ENCODE data around the gene SVOP. TPM values are rescaled to one million over a fixed set of nuclear protein-coding genes. Genes with fewer than 3 reads are reported as not detected.
"Not testable (repeated sequence)": the region's sequence is repeated elsewhere in the genome, so short reads cannot be mapped to it uniquely, and the experiment has no call there.

SVOP gene
- total RNA-seq, 2 donors from 2014 or later: not detected

- H3K4me1 Mint-ChIP-seq: no peaks in the 10 kb centered on the region
- H3K27me3 Mint-ChIP-seq: peaks cover 8% of the 10 kb centered on the region
Observed at GRCh38 chr12:109010259-109010658, 10.6 kb downstream of the SVOP start.

GRCh38 chr12:109009766-109010165 lies 11.1 kb downstream of the SVOP start:
- ATAC-seq (replicated peaks): no peak
- H3K36me3 Mint-ChIP-seq (ENCODE audit: low read depth): no peaks in the 10 kb centered on the region
- H3K27me3 Mint-ChIP-seq: peaks cover 4% of the 10 kb centered on the region
- no peak overlapping the region for H3K27ac Mint-ChIP-seq
- H3K4me1 Mint-ChIP-seq: no peaks in the 10 kb centered on the region
- H3K4me3 Mint-ChIP-seq: no peak overlapping the region
- H3K9me3 Mint-ChIP-seq: no peaks in the 10 kb centered on the region

More at GRCh38 chr12:109010259-109010658, 10.6 kb downstream of the SVOP start:
- Mint-ChIP-seq H3K9me3 (no peaks in the 10 kb centered on the region), H3K4me3 (no peak overlapping the region), H3K27ac (no peak overlapping the region), H3K36me3 (ENCODE audit: low read depth) (no peaks in the 10 kb centered on the region)
- no peak for ATAC-seq (replicated peaks)

GRCh38 chr12:109004017-109004416 lies 16.9 kb downstream of the SVOP start:
- H3K36me3 Mint-ChIP-seq (ENCODE audit: low read depth): no peaks in the 10 kb centered on the region
- peaks cover 4% of the 10 kb centered on the region for H3K27me3 Mint-ChIP-seq
- H3K9me3 Mint-ChIP-seq: no peaks in the 10 kb centered on the region
- H3K27ac Mint-ChIP-seq: no peak overlapping the region
- no peak overlapping the region for H3K4me3 Mint-ChIP-seq
- ATAC-seq (replicated peaks): no peak
- no peaks in the 10 kb centered on the region for H3K4me1 Mint-ChIP-seq

- Mint-ChIP-seq H3K9me3 (no peaks in the 10 kb centered on the region), H3K4me3 (no peak overlapping the region), H3K4me1 (no peaks in the 10 kb centered on the region), H3K27ac (no peak overlapping the region), H3K27me3 (peaks cover 4% of the 10 kb centered on the region), H3K36me3 (ENCODE audit: low read depth) (no peaks in the 10 kb centered on the region)
- ATAC-seq (replicated peaks): no peak
Observed at GRCh38 chr12:108996320-108996719, 24.5 kb downstream of the SVOP start.

GRCh38 chr12:108995370-108995992 lies 25.4 kb downstream of the SVOP start:
- Mint-ChIP-seq H3K27ac (no peak overlapping the region), H3K36me3 (ENCODE audit: low read depth) (no peaks in the 10 kb centered on the region), H3K4me1 (no peaks in the 10 kb centered on the region), H3K9me3 (no peaks in the 10 kb centered on the region), H3K27me3 (peaks cover 4% of the 10 kb centered on the region), H3K4me3 (no peak overlapping the region)
- no peak for ATAC-seq (replicated peaks)

- not testable (repeated sequence) for H3K27ac Mint-ChIP-seq; H3K9me3 Mint-ChIP-seq; H3K4me1 Mint-ChIP-seq; H3K36me3 Mint-ChIP-seq (ENCODE audit: low read depth); ATAC-seq (replicated peaks); H3K4me3 Mint-ChIP-seq; H3K27me3 Mint-ChIP-seq
Observed at GRCh38 chr12:108990103-108990502, 30.8 kb downstream of the SVOP start.

GRCh38 chr12:108989376-108989775 lies 31.5 kb downstream of the SVOP start:
- Mint-ChIP-seq H3K36me3 (ENCODE audit: low read depth) (no peaks in the 10 kb centered on the region), H3K27me3 (peaks cover 4% of the 10 kb centered on the region), H3K4me3 (no peak overlapping the region), H3K27ac (no peak overlapping the region), H3K4me1 (no peaks in the 10 kb centered on the region), H3K9me3 (no peaks in the 10 kb centered on the region)
- no peak for ATAC-seq (replicated peaks)

GRCh38 chr12:108985750-108986149 lies 35.1 kb downstream of the SVOP start:
- Mint-ChIP-seq H3K4me1 (no peaks in the 10 kb centered on the region), H3K9me3 (no peaks in the 10 kb centered on the region), H3K27me3 (no peaks in the 10 kb centered on the region), H3K36me3 (ENCODE audit: low read depth) (no peaks in the 10 kb centered on the region), H3K27ac (no peak overlapping the region), H3K4me3 (no peak overlapping the region)
- no peak for ATAC-seq (replicated peaks)

GRCh38 chr12:108983227-108983626 lies 37.6 kb downstream of the SVOP start:
- Mint-ChIP-seq H3K4me3 (no peak overlapping the region), H3K36me3 (ENCODE audit: low read depth) (no peaks in the 10 kb centered on the region), H3K27me3 (no peaks in the 10 kb centered on the region), H3K27ac (no peak overlapping the region), H3K9me3 (no peaks in the 10 kb centered on the region), H3K4me1 (no peaks in the 10 kb centered on the region)
- ATAC-seq (replicated peaks): no peak

- no peak overlapping the region for H3K27ac Mint-ChIP-seq
- no peaks in the 10 kb centered on the region for H3K27me3 Mint-ChIP-seq
- H3K36me3 Mint-ChIP-seq (ENCODE audit: low read depth): no peaks in the 10 kb centered on the region
- H3K9me3 Mint-ChIP-seq: no peaks in the 10 kb centered on the region
- no peak for ATAC-seq (replicated peaks)
- H3K4me3 Mint-ChIP-seq: no peak overlapping the region
- H3K4me1 Mint-ChIP-seq: no peaks in the 10 kb centered on the region
Observed at GRCh38 chr12:108982621-108983219, 38.1 kb downstream of the SVOP start.

GRCh38 chr12:108981835-108982234 lies 39.0 kb downstream of the SVOP start:
- no peaks in the 10 kb centered on the region for H3K27me3 Mint-ChIP-seq
- H3K9me3 Mint-ChIP-seq: no peaks in the 10 kb centered on the region
- ATAC-seq (replicated peaks): no peak
- no peak overlapping the region for H3K4me3 Mint-ChIP-seq
- H3K36me3 Mint-ChIP-seq (ENCODE audit: low read depth): no peaks in the 10 kb centered on the region
- H3K27ac Mint-ChIP-seq: no peak overlapping the region
- H3K4me1 Mint-ChIP-seq: no peaks in the 10 kb centered on the region

- Mint-ChIP-seq H3K27me3 (no peaks in the 10 kb centered on the region), H3K27ac (no peak overlapping the region), H3K36me3 (ENCODE audit: low read depth) (no peaks in the 10 kb centered on the region), H3K4me1 (no peaks in the 10 kb centered on the region), H3K4me3 (no peak overlapping the region), H3K9me3 (no peaks in the 10 kb centered on the region)
- no peak for ATAC-seq (replicated peaks)
Observed at GRCh38 chr12:108980831-108981618, 39.8 kb downstream of the SVOP start.

- Mint-ChIP-seq H3K4me1 (no peaks in the 10 kb centered on the region), H3K9me3 (no peaks in the 10 kb centered on the region), H3K36me3 (ENCODE audit: low read depth) (no peaks in the 10 kb centered on the region), H3K27me3 (no peaks in the 10 kb centered on the region), H3K27ac (no peak overlapping the region), H3K4me3 (no peak overlapping the region)
- no peak for ATAC-seq (replicated peaks)
Observed at GRCh38 chr12:108977360-108977759, 43.5 kb downstream of the SVOP start.

- peaks cover 4% of the 10 kb centered on the region for H3K27me3 Mint-ChIP-seq
- H3K4me1 Mint-ChIP-seq: no peaks in the 10 kb centered on the region
- no peaks in the 10 kb centered on the region for H3K9me3 Mint-ChIP-seq
- ATAC-seq (replicated peaks): no peak
- no peak overlapping the region for H3K27ac Mint-ChIP-seq
- H3K4me3 Mint-ChIP-seq: no peak overlapping the region
- no peaks in the 10 kb centered on the region for H3K36me3 Mint-ChIP-seq (ENCODE audit: low read depth)
Observed at GRCh38 chr12:108975024-108975593, 45.8 kb downstream of the SVOP start.

Data from activated T-helper 17 cell treated with anti-CD3 and anti-CD28 coated beads, Interleukin-2, amount 50 U/mL, for 72 hours (primary cell).